ENCODE results near the gene SELP.

The SELP gene

GRCh38 chr1:169618367-169618766 lies 11.6 kb downstream of the SELP start:
- no peak for DNase-seq

DNA sequence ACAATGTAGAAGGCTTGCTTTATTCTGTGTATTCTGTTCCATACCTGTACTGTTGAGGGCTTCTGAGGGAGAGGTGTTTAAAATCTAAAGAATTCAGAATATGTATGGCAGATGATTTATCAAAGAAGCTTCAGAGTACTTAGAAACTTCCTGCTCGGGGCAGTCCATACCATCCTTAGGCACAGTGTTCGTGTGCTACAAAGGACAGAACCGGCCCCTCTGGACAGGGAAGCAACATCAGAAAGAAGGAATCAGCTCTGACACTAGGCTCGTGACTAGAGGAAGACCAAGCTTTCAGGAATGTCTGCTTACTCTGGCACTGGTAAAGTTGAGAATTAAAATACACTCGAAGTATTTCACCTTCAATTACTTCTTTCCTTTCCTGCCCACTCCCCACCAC lies 14.1 kb downstream of the SELP start:
- no peak for DNase-seq

DNA sequence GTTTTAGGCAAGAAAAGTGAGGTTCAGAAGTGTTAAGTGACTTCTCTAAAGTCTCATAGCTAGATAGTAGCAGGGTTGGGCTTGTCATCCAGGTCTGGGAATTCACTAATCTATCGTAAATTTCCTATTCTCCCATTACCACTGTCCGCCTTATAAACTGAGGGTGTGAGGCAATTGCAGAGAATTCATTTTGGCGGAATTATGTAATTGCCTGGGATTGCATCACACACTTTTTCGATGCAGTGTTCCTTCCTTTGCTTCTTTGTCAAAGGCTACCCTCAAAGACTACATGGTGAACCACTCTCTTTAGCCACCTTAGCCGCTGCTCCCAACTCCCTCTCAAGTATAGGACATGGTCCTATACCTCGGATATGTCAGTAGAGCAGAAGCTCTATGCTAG lies 19.1 kb downstream of the SELP start:
- no peak for DNase-seq

GRCh38 chr1:169610108-169610507 lies 19.8 kb downstream of the SELP start:
- DNase-seq, result no peak

GRCh38 chr1:169608226-169608625 lies 21.7 kb downstream of the SELP start:
- no peak for DNase-seq

DNA sequence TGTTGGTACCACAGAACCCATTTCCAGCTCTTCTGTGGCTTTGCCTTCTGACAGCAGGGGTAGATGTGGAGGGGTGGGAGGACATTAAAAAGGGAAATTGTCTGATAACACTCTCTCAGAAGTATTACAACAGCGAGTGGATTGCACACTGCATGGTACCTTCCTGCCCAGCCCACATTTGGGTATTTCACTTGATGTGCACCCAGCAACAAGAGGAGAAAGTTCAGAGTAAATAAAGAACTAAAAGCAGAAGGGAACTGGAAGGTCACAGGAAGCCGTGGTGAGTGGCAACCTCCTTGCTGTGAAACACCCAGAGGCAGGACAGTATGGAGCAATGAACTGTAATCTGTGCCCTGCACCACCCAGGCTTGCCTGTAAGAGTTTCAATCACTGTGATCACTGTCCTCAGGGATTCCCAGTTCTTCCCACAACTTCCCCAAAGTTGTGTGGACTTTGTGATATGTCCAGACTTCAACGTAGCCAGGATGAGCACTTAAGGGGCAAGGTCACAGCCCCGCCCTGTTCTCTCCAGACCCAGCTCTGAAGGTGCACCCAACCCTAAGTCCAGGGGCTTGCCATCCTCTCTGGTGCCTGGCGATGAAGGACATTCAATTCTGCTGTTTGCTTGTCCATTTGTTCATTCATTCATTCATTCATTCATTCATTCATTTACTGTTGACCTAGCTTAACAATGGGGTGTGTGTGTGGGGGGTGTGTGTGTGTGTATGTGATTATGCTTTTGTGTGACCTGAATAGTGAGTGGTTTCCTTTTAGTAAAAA lies 25.0 kb downstream of the SELP start:
- peak; percentile 66 for DNase-seq

DNA sequence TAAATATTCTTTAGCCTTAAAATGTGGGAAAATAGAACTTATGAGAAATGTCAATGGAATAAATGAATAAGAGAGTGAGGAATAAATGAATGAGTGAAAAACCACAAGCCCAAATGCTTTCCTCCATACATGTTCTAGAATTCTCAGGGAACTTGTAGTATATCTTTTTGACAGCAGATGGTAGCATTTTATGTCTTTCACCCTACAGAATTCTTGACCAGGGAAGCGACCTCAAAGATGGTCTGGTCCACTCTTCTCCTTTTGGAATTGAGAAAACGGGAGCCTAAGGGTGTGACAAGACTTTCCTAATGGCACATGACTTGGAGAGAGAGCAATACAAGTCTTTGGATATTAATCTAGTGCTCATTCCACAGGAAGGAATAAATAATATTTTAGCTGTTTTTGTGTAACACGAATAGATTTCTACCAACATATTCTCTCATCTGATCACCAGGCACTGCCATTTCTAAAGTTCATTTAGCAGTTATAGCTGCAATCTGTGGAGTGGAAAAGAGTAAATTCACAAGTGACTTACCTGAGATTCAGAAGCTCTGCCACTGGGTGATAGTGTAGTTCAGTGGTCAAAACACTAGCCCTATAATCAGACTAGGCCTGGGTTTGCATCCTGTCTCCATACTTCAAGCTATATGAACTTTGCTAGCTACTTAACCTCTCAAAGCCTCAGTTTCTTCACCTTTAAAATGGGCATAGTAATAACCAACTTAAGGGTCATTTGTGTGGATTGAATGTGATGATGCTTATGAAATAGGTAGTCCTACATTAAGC lies 28.6 kb downstream of the SELP start:
- peak; percentile 47 for DNase-seq

DNA sequence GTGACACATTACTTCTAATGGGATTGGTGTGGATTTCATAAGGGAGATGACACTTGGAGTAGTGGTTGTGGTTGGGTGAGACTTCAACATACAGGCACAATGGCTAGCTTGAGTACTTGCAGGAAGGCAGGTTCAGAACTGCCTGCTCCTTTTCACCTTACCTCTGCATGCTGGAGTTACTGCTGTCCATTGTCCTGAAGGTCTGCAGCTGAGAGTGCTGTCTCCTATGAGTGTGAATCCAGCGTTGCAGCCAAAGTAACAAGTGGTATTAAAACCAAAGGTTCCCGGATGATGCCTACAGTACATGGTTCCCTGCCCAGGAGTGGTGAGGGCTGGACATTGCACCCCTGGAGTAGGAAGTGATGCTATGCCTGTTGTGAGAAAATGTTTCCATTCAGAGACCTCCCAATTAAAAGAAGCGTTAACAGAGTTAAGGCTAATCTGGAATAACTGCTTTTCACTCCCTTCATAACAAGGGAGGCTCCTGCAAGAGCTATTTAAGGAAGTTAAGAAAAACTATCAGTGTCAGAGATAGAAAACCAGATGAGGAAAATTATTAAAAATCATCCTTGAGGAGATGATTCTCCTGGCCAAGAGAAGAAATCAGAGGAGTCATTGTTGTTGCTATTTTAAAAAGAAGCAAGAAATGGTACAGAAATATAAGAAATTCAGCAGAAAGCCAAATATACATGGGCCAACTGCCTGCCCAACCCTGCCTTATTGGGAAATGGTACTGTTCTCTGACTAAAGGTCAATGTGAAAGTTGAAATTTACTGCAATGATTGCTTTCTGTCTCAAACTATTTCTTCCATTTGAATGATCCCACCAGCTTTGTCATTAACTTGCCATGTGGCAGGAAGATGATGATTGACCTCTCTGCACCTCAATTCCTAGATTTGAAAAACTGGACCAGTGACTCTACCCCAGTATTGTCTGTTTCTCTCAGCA lies 33.9 kb downstream of the SELP start:
- no peak for DNase-seq

DNA sequence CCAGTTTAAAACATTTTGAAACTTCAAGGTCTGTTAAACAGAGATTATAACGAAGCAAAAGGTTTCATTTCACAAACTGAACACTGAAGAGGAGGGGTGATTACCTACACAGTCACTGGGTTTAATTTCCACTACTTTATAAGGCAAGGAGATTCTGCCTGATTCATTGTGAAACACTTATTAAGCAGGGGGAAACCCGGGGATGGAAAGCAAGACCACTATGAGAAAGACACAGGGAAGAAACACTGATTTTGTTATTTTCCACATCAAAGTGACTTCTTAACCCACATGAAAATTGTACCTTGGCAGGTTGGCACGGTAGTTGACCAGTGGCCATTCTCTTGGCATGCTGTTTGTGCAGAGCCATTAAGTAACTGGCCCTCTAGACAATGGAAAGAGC lies 35.5 kb downstream of the SELP start:
- DNase-seq, result no peak

DNA sequence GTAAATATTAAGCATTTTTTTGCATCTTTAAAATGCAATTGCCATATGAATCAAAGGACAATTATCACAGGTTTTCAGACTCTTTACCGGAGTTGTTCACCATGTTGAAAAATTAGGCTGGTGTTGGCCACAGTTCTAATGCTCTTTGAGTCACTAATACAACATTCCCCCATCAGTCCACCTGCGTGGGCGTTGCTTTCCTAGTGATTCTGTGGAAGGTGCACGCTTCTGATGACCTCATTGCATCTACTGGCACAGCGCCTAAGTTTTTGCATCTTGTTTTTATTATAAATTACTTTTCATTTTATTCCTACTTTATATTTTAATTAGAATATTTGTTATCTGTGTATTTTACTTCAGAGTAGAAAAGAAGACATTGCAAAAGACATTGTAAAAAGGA lies 39.0 kb downstream of the SELP start:
- DNase-seq, result no peak

GRCh38 chr1:169588785-169589485 lies 41.0 kb downstream of the SELP start:
- DNase-seq, result no peak

- DNase-seq, result no peak
These were observed 41.8 kb downstream of the SELP start for GRCh38 chr1:169588112-169588511.

DNA sequence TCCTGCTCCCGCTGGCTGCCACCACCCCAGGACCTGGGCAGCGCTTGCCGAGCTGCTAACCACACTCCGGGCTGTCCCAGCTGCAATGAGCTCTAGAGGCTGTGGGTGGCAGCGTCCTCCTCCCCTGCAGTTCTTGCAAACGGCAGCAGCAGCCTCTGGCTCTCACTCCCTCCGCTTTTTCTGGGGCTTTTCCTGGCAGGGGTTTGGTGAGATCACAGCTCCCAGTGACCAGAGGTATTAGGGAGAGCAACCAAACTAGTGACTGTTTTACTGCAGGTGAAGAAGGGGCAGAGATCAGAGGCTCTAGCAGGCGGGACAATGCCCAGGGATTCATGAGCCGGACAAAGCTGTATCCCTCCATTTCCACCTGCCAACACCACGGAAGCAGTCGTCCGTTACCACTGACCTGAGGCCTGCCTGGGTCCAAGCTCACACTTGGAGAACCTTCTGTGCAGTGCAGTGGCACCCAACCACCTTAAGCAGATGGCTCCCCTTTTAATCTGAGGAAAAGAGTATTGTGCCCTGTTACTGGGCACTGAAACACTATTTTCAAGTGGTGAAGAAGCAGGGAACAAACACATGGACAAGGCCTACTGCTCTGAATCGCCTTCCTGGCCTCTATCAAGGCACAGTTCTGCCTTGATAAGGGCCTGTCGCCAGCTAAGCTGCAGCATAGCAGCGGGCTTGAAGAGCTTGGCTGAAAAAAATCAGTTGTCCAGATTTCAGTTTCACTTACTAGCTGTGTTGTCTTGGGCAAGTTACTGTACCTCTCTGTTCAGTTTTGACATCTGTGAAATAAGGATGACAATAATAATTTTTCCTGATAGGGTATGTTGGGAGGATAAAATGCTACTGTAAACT lies 43.3 kb downstream of the SELP start, which contains the start of gene F5:
F5 (minus strand) TSS at position 87 of the 861 bp plus-strand sequence. CDS start 95 bp downstream, outside the sequence.
- DNase-seq, result peak; percentile 77

DNA sequence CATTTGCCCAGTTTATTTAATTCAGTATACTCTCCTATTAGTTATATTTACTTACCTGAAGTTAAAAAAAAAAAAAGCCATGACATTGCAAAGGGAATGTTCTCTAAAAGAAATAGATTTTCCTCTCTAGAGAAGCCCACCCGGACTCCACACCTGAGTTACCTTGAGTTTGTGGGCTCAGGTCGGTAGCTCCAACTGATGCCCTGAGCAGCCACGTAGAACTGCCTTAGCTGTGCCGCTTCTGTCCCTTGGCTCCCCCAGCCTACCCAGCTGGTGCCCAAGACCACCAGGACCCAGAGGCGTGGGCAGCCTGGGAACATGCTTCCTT lies 43.9 kb downstream of the SELP start:
- DNase-seq, result no peak

DNA sequence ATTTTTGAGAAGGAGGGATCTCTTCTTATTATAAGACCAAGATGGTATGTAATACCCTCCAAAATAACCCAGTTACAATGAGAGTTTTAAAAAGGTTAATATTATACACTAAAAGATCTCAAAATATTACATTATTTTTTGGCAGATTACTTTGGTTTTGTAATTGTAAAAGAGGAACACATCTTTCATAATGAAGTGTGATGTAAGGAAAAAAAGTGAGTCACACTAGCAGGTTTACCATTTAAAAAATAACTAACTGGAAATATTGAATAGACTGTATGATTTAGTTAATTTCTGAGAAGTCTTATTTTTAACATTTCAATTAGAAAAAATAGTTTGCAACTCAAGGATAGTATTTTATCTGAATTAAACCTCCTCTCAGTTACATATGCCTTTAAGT lies 44.7 kb downstream of the SELP start:
- DNase-seq, result no peak

GRCh38 chr1:169584483-169585144 lies 45.3 kb downstream of the SELP start:
- DNase-seq, result no peak

GRCh38 chr1:169577981-169578738 lies 51.8 kb downstream of the SELP start:
- DNase-seq, result no peak

DNA sequence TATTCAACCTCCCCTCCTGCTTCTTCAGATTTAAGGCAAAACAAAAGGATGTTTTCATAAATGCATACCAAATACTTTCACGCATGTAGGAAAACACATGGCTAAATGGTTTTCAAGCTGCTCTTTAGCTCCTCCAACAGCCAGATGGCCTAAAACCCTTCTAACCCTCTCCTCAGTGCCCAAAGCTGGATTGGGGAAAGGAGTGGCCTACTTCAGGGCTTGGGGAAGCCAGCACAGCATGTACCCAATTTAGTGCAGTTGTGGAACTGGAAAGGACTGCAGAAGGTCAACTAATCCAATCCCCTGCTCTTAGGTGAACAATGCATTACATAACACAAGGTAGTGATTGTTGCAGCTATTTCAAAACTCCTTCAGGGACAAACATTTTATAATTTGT lies 53.0 kb downstream of the SELP start:
- DNase-seq, result no peak

- DNase-seq, result no peak
These were observed 53.5 kb downstream of the SELP start for GRCh38 chr1:169576241-169576934.

- DNase-seq, result no peak
These were observed 55.6 kb downstream of the SELP start for GRCh38 chr1:169574336-169574735.

All from CD4-positive, alpha-beta T cell treated with Interleukin-12 subunit alpha and Interleukin-12 subunit beta, for 1 hour (primary cell).